Activated CD4-positive, alpha-beta T cell treated with anti-CD3 and anti-CD28 coated beads, Interleukin-2, amount 50 U/mL, for 16 hours (primary cell): Measurements from ENCODE around the gene ZNRD2.

Experiments used
- DNase-seq: peaks from one replicate; pipeline ENCODE4 v3.0.0-alpha.2; 2020

Gene ZNRD2

DNA sequence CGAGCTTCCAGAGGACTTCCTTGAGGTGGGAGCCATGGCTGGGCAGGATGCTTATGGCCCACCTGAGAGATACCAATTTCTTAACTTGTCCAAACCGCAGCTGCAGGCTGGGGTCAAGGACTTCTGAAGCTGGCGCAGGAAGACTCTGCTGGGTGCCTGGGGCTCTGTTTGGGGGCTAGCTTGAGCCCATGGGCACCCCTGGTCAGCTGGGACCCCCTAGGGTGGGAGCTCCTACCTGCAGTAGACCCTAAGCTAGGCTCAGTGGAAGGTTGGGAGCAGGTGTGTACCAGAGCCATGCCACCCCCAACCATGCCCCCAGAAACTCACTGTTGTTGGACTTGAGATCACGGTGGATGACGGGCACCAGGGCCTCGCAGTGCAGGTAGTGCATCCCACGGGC is 42.4 kb downstream of the ZNRD2 start:
- no peak for DNase-seq

DNA sequence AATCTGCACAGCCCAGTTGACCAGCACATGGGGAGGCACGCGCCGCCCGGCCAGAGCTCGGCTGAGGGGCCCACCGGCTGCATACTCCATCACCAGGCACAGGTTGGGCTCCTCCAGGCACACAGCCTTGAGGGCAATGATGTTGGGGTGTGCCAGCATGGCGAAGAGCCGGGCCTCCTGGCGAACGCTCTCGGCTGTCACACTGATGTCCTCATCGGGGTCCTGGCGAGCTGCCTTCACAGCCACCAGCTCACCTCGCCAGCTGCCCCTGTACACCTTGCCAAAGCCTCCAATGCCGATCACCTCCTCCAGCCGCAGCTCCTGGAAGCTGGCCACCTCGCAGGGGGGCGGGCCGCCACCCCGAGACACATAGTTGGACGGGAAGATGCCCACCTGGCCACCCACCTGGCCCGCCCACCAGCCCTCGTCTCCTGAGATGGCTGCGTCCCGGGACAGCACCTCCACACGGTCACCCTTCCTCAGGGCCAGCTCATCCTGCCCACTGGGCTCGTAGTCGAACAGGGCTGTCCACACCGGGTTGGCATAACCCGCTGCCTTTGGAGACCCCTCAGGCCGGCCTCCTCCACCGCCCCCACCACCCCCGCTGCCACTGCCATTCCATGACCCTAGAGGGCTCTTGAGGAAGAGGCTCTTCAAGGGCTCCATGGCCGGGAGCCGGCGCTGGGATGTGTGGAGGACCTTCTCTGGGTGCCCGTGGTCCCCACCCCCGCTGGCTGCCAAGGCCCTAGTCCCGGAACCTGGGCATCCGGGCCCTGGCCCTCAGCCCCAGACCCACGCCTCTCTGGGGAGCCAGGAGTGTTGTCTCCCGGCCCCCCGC is 43.0 kb downstream of the ZNRD2 start:
- no peak for DNase-seq

- peak; percentile 100 for DNase-seq
Observed at GRCh38 chr11:65615229-65615949, 45.1 kb downstream of the ZNRD2 start, which contains the start of gene PCNX3. TSS of gene PCNX3 (plus strand) at chr11:65615776. CDS start at chr11:65616312, 536 bp downstream.

DNA sequence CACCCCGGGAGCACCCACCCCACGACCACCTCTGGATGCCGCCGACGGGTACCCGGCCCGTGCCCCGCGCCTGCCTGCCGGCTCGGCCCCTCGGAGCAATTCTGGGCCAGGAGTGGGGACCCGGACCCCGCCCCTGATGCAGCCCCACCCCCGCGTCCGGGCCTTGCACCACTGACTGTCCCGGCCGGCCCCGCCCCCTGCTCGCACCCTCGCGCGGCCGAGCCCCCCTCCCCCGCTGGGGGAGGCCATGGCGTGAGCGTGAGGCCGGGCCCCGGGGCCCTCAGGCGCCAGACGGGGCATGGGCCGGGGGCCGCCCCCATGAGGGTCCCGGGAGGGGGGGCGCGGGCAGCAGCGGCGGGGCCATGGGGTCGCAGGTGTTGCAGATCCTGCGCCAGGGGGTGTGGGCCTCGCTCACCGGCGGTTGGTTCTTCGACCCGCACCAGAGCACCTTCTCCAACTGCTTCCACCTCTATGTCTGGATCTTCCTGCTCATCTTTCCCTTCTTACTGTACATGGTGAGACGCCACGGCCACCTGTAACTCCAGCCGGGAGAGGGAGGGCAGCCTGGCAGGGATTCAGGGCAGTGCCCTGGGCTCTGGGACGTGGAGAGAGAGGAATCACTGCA is 45.8 kb downstream of the ZNRD2 start:
- peak; percentile 64 for DNase-seq

GRCh38 chr11:65616575-65617001 is 46.3 kb downstream of the ZNRD2 start:
- DNase-seq: no peak

DNA sequence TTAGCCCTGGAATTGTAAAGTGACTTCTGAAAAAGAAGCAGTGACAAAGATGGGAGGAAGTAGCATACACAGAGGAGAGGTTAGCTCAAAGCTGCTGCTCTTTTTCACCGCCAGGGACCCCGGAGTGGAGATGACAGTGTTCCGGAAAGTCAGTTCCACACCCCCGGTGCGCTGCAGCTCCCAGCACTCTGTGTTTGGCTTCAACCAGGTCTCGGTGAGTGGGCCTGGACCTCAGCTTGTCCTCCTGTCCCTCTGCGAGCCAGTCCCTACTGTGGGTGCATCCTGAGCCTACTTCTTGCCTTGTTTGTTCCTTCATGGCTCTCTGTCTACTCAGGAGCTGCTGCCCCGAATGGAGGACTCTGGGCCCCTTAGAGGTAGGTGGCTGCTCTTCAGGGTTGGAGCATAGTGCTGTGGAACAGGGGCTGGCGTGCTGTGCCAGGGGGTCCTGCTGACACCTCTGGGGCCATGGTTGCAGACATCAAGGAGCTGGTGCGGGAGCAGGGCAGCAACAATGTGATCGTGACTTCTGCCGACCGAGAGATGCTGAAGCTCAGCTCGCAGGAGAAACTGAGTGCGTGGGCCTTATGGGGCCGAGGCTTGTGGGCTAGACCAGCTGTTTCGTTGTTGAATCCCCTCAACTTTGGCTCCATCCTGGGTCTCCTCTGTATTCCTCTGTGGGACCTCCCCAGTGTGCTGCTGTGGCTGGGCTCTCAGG is 47.0 kb downstream of the ZNRD2 start:
- no peak for DNase-seq

GRCh38 chr11:65617990-65618751 is 47.9 kb downstream of the ZNRD2 start:
- no peak for DNase-seq

DNA sequence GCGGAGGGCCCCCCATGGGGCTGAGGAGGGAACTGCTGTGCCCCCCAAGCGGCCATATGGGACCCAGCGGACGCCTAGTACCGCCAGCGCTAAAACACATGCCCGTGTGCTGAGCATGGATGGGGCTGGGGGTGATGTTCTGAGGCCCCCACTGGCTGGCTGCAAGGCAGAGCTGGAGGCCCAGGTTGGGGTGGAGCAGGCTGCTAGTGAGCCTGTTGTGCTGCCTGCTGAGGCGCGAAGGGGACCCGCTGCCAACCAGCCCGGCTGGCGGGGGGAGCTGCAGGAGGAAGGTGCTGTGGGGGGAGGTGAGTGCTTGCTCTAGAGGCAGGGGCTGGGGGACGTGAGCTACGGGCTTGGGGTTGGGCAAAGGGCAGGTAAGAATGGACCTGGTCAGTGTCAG is 48.5 kb downstream of the ZNRD2 start:
- no peak for DNase-seq

DNA sequence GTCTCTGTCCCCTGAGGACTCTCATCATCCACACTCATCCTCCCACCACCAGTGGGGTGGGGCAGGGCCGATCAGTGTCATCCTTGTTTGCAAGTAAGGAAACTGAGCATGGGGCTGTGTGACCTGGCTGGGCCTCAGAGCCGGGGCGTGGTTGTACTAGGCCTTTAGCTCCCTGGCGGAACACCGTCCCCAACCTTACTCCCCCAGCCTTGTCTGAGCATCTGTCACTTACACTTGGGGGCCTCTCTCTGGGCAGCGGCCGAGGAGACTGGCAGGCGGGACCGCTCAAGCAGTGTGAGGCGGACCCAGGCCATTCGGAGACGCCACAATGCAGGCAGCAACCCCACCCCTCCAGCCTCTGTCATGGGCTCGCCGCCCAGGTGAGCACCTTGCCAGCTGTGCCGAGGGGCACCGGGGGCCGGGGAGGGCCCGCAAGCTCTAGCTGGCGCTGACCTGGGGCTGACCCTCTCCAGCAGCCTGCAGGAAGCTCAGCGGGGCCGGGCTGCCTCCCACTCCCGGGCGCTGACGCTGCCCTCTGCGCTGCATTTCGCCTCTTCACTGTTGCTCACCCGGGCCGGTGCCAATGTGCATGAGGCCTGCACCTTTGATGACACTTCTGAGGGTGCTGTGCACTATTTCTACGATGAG is 49.1 kb downstream of the ZNRD2 start:
- no peak for DNase-seq

- no peak for DNase-seq
Observed at GRCh38 chr11:65620666-65621065, 50.4 kb downstream of the ZNRD2 start.

- no peak for DNase-seq
Observed at GRCh38 chr11:65621460-65621859, 51.2 kb downstream of the ZNRD2 start.
